ENCODE results near the gene ULK4.
A peak's percentile ranks its signal among the peaks of the same experiment; 100 is the strongest.

The ULK4 gene

GRCh38 chr3:41345788-41346187 lies 616.1 kb downstream of the ULK4 start:
- in situ Hi-C loops (cut with HindIII; ENCODE audit: low pct_ligation_motif_present, low sequenced_read_pairs), result no loop called here
- Histone ChIP-seq H3K4me3 (ENCODE audit: low read depth, low read length) (no peak overlapping the region), H3K27me3 (replicated peaks) (no peaks in the 10 kb centered on the region), H3K36me3 (replicated peaks) (no peaks in the 10 kb centered on the region), H3K27ac (no peak overlapping the region)
- no peak for TF ChIP-seq CTCF (IDR thresholded peaks at IDR 0.05; ENCODE audit: low read depth, low read length, missing control alignments)
- DNase-seq, result no peak

GRCh38 chr3:41339758-41340157 lies 622.1 kb downstream of the ULK4 start:
- H3K27ac ChIP-seq, result no peak overlapping the region
- no peaks in the 10 kb centered on the region for H3K36me3 ChIP-seq (replicated peaks)
- in situ Hi-C loops (cut with HindIII; ENCODE audit: low pct_ligation_motif_present, low sequenced_read_pairs), result no loop called here
- H3K4me3 ChIP-seq (ENCODE audit: low read depth, low read length), result no peak overlapping the region
- no peak for TF ChIP-seq CTCF (IDR thresholded peaks at IDR 0.05; ENCODE audit: low read depth, low read length, missing control alignments)
- no peaks in the 10 kb centered on the region for H3K27me3 ChIP-seq (replicated peaks)
- DNase-seq, result no peak

- Histone ChIP-seq H3K27ac (no peak overlapping the region), H3K27me3 (replicated peaks) (no peaks in the 10 kb centered on the region), H3K36me3 (replicated peaks) (no peaks in the 10 kb centered on the region), H3K4me3 (ENCODE audit: low read depth, low read length) (no peak overlapping the region)
- in situ Hi-C loops (cut with HindIII; ENCODE audit: low pct_ligation_motif_present, low sequenced_read_pairs), result no loop called here
- peak; percentile 22 for DNase-seq
- no peak for TF ChIP-seq CTCF (IDR thresholded peaks at IDR 0.05; ENCODE audit: low read depth, low read length, missing control alignments)
Measured at GRCh38 chr3:41338276-41338675, 623.6 kb downstream of the ULK4 start.

- Histone ChIP-seq H3K27me3 (replicated peaks) (no peaks in the 10 kb centered on the region), H3K4me3 (ENCODE audit: low read depth, low read length) (no peak overlapping the region), H3K36me3 (replicated peaks) (no peaks in the 10 kb centered on the region), H3K27ac (no peak overlapping the region)
- in situ Hi-C loops (cut with HindIII; ENCODE audit: low pct_ligation_motif_present, low sequenced_read_pairs), result no loop called here
- DNase-seq, result no peak
- no peak for TF ChIP-seq CTCF (IDR thresholded peaks at IDR 0.05; ENCODE audit: low read depth, low read length, missing control alignments)
Measured at GRCh38 chr3:41334426-41334825, 627.5 kb downstream of the ULK4 start.

GRCh38 chr3:41331041-41331440 lies 630.9 kb downstream of the ULK4 start:
- H3K27ac ChIP-seq, result peak overlapping the region; percentile 78

More at GRCh38 chr3:41331041-41331440, 630.9 kb downstream of the ULK4 start:
- no peaks in the 10 kb centered on the region for H3K36me3 ChIP-seq (replicated peaks)
- H3K4me3 ChIP-seq (ENCODE audit: low read depth, low read length), result no peak overlapping the region
- TF ChIP-seq CTCF (IDR thresholded peaks at IDR 0.05; ENCODE audit: low read depth, low read length, missing control alignments), result no peak
- in situ Hi-C loops (cut with HindIII; ENCODE audit: low pct_ligation_motif_present, low sequenced_read_pairs), result no loop called here
- no peaks in the 10 kb centered on the region for H3K27me3 ChIP-seq (replicated peaks)
- no peak for DNase-seq

All from brain microvascular endothelial cell (primary cell).